Stimulated activated CD8-positive, alpha-beta memory T cell treated with anti-CD3 and anti-CD28 coated beads, Interleukin-7, amount 100 ng/mL, for 24 hours (primary cell): ENCODE results near the gene LAMB3.

ENCODE experiments used
- DNase-seq: peaks from one replicate; pipeline ENCODE4 v3.0.0-alpha.2; 2020; ENCODE audit warnings: low read depth

LAMB3 gene

DNA sequence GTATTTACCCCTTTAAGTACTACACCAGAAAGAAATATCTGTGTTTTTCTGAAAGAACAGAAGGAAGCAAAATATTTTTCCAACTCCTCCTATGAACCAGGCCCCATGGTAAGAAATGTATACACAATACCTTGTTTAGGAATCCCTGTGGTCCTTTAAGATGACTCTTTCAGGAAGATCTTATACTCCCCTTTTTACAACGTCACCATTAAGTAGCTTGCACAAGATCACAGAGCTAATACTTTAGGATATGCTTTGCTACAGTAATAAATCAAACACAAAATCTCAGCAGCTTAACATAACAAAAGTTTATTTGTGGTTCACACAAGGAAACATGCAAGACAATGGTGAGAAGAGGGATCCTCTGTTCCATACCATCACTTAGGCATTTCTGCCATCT, 8.8 kb upstream of the LAMB3 start:
- no peak for DNase-seq

DNA sequence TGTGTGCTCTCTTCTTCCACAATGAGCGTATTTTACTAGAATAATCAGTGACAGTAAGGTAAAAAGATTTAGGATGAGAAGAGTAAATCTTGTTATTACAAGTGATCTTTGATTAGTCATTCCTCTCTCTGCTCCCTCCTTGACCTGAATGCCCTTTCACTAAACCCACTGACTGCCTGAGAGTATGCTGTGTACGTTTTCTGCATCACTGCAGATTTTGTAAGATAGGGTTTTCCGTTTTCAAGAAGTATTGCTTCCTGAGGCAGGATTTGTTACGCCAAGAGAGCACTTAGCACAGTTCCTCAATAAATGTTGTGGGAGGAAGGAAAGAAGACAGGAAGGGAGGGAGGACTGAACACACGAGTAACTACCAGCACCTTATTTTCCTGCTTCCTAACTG, 7.7 kb upstream of the LAMB3 start:
- DNase-seq: no peak

DNA sequence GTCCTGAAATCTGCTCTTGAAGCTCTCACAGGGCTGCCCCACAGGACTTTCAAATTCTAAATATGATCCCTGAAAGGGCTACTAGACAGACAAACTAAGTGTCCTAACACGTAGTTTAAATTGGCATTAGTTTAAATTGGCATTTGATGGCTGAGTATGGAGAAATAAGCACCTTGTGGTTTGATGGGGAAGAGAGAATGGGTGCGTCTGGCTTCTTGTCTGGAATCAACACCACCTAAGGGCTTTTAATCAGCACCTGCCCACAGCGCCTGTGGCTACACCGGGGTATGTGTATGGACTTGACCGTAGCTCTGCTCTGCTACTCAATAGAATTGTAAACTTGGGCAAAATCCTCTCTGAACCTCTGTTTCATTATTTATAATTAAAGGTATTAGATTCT, 5.7 kb upstream of the LAMB3 start:
- no peak for DNase-seq

DNA sequence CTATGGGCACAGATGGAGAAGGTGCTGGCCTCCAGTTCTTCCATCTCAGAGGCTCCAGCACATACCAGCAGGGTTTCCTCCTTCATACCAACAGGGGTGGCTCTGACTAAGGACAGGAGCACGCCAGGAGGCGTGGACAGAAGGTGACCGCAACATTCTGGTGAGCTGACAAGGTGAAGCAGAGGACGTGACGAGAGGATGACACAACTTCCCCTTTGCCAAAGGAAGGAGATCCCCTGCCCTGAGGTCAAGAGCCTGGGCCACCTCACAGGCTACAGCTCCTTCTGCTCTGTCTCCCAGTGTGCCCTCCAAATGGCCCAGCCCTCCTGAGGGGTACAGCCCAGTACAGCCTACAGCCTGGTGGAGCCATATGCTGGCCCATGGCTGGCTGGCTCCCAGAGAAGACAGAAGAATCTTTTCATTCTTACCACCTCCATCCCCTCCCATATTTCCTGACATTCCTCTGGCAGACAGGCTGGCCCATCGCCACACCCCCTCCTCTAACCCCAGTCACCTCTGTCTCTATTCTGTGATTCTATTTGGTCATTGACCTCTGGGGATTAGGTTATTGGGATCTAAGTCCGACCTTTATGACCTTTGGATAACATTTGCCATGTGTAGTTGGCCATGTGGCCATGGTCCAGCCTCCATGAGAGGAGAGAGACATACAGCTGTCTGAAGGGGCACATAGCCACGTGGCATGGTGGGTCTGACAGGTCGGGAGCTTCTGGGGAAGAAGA, 5.1 kb upstream of the LAMB3 start:
- DNase-seq: no peak

DNA sequence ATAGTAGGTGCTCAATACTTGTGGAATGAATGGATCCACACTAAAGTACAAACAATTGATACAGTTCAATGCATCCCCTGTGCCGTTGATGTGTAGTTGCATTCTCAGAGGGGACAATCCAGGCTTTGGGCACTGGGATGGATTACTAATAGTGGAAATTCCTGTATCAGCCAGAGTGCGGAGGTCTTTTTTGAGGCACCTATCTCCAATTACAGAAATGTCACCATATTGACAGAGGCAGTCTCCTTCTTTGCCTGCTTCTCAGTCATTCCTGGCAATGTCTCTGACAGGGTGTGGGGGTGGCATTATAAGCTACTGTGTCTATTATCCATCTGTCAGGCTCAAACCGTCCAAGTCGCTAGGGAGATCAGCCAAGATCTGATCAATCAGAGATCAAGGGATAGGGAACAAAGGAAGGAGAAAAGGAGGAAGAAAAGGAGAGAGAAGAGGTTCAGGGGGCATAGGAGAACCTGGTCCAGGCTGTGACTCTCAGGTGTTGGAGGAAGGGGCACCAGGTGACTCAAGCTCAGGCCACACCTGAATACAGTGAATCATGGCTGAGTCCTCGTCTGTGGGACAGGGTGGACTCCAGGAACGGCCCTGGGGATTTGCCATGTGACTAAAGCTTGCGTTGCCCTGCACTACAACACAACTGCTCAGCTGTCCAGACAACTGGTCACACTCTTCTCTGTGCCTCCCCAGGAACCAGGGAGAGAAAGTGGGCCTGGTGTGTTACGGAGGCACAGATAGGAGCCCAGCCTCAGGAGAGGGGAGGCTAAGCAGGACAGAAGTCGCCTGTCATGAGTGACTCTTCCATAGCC, 3.4 kb upstream of the LAMB3 start:
- DNase-seq: no peak

DNA sequence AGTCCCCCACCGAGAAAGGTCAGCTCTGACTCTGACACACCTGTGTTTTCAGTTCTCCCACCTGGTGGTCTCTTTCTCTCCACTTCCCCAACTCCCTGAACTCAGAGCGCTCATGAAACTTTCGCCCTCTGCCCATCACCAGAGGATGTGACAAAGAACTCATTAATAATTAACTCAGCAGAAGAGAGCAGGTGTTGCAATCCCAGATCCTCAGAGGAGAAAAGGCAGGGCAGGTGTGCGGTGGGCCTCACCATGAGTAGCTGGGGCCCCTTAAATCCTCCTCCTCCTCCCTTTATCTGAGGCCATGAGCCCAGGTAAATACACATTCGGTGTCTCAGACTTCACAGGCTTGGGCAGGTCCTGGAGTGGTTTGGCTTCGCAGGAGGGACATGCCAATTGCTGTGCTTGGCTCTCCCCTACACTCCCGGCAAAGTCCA, 1.7 kb upstream of the LAMB3 start:
- DNase-seq: no peak

DNA sequence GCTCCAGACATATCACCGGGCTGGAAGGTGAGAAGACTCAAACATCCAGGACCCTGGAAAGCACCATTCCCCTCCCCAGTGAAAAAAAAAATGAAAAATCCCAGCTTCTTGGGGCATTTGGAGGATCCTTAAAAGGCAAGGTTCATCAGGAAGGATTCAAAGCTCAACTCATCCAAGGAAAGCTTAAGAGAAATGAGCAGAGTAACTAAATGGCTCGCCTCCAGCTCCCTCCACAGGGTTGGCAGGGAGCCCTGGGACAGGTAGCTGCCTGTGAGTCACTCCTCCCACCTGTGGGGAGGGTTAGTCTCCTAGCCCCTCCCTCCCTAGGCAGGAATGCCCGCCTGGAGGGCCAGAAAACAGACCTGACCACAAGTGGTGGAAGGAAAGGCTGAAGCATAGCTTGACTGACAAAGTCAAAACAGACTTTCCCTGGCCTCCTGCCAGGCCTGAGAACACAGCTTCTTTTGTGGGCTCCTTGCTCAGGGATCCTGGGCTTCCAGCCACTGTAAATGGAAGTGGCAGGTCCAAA, 712 bp upstream of the LAMB3 start:
- no peak for DNase-seq

DNA sequence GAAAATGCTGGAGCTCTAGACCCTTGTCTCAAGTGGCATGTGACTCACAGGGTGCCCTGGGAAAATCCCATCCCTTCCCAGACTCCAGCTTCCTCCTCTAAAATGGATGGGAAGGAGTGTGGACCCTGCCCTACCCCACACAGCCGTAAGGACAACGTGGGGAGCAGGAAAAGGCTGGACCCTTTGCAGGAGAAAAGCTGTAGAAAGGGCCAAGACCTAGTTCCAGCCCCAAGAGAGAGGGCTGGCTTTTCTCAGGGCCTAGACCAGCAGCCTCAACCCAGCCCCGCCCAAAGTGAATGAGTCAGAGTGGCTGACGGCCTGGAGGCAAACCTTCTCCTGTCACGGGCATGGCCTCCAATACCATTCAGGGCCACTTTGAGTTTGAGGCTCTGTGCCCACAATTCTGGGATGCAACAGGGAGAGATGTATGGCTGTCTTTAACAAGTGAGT, 1.1 kb downstream of the LAMB3 start:
- DNase-seq: no peak

DNA sequence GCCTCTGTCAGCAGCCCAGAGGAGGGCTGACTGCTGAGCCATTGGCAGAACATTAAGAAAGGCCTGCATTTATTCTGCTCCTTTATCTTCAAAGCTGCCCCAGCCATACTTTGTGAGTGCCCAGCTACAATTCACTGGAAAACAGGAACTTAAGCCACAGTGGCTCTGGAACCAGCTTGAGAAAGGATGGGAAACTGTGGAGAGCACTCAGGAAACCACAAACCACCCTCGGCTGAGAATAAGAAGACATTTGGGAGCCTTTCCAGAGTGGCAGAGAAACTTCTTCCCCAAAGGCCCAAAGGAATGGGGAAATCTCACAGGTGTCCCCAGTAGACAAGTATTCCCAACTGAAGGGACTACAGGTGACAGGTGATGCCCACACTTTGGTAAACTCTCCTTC, 1.8 kb downstream of the LAMB3 start:
- no peak for DNase-seq

DNA sequence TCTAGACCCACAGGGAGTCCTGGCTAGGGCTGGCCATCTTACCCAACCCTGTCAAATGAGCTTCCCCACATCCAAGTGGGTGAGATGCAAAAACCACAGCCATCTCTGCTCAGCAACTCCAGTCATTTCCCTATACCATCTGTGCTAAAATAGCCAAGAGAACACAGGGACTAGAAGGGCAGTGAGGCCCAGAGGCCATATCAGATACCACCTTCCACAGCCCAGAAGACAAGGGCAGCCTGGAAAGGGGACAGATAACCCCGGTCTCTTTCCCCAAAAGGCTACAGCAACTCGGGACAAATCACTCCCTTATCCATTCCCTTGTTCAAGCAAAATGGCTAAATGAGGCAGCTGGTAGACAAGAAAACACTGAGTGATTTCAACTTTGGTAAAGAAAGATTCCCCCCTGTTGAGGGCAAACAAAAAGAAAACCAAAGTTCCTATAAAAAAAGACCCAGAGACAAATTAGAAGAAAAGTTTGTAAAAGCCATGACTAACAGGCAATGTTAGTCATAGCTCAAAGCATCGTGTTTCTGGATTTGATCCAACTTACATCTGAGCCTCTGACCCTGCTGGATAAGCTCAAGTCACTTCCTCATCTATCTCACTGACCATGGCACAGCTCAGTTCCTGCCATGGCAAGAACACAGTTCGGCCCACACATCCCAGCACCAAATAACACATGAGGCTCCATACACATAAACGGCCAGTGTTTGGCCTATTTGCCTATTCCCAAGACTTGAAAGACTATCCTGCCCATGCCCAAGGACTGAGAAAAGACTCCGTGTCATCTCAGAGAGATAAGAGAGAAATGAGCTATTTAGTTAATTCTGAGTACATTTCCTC, 3.1 kb downstream of the LAMB3 start:
- no peak for DNase-seq

DNA sequence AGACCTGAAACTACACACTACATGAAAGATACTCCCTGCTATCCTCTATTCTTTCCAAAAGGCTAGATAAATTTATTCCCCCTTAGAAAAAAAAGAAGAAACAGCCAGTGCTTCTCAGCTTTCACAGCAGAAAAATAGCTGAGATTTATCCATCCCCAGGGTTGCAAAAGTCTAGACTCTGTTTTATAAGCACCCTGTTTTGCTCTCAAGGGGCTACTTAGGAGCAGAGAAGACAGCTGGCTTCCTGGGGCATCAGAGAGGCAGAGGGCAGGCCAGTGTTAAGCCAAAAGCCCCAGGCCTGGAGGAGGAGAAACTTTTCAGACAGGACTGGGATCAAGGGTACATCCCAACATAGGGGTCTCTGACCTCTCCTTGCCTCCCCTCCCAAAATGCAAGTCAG, 3.9 kb downstream of the LAMB3 start:
- DNase-seq: no peak

DNA sequence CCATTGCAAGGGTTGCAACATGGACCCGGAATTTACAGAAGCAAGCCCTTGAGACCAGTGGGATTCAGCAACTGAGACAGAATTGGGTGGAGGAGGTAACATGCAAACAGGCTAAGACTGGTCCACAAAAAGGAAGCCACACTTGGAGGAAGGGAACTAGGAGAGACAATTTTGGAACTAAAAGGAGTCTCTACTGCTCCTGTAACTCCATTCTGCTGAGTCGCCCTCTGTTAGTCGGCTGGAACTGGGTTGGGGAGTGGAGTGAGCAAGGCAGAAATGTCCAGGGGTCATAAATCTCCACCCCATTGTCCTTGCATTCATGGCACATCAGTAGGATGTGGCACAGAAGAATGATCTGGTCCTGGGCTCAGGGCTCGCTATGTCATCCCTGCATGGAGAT, 5.1 kb downstream of the LAMB3 start:
- DNase-seq: no peak

DNA sequence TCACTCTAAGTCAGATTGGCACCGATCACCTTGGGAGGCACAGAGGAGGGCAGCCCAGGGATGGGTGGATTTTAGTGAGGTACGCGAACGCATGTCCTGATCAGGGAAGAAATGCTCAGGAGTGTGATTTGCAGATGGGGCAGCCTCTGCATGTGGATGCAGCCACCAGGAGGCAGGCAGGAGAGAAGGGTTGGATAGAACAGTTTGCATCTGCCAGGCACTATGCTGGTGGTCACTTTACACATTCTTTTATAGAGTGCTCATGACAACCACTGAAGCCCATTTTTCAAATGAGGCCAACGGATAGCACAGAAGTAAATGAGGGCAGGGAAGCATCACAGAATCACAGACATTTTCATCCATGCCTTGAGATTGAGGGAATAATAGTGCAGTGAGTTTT, 5.7 kb downstream of the LAMB3 start:
- no peak for DNase-seq

DNA sequence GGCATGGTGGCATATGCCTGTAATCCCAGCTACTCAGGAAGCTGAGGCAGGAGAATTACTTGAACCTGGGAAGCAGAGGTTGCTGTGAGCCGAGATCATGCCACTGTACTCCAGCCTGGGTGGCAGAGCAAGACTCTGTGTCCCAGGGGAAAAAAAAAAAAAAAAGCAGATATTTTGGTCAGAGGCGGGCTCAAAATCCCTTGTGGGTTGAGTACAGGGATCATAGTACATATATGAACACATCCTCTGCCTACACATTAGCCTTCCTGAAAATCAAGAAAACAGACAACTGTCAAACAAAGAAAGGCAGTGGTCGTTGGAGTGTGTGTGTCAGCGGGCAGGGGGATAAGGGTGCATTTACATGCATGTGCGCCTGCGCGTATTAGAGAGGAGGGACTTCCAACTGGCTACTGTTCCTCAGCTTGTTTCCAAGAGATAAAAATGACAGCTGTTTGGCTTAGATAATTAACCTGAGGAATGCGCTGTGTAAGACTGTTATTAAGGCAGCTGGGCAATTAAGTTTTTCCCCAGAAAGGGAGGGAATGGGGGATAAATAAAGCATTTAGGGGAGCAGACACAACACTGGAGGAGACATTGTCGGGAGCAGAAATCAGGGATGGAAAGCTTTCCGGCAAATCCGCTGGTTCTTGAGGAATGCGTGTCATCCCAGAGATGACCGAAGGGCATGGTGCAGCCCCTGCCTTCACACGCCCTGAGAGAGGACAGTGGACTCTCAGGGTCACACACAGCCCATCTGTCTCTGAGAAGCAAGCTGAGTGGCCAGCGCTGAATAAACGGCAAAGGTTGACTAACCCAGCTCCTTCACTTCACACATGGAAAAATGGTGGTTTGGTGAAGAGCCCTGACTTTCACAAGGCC, 6.4 kb downstream of the LAMB3 start:
- no peak for DNase-seq

DNA sequence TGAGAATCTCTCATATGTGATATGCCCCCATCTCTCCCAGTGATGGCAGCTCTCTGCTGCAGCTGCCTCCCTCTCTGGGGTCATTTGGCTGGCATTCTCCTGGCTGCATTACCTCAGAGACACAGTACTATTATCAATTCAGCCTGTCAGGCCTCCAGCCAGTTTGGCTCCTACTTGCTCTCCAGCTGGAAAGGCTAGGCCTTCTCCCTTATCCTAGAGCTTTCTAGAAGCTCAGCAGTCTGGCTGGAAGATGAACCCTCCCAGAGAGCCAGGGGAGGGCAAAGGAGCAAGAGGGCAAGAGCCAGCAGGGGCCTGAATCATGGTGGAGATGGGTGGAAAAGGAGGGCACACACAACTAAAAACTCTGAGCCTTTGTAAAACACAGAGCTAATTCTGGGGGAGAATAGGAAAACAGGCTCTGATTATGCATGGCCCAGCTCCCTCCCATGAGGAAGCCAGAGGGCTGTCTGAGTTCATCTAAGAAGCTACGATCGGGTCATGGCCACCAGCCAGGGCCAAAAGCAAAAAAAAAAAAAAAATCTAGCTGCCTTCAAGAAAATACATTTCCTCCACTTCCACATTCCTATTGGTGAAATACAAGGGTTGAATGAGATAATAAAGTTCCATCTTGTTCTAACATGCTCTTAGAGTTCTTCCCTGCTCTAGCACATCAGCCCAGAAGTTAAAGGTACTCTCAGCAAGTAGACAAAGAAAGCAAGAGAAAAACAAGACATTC, 8.8 kb downstream of the LAMB3 start:
- no peak for DNase-seq

DNA sequence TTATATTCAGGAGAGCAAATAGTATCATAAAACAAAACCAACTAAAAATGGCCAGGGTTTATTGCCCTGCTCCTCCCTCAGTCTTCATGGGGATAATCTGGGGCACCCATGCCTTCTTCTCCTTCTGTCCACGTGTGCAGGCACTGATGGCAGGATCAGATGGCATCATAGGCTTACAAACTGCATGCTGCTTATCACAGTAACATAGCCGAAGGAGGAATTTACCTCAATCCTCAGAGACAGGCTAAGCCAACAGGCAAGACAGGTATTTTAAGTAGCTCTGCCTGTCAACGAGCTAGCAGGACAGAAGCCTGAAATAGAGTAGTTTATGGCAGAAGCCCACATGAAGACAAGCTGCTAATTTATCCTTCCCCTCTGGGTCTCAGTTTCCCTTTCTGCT, 9.4 kb downstream of the LAMB3 start:
- DNase-seq: no peak

DNA sequence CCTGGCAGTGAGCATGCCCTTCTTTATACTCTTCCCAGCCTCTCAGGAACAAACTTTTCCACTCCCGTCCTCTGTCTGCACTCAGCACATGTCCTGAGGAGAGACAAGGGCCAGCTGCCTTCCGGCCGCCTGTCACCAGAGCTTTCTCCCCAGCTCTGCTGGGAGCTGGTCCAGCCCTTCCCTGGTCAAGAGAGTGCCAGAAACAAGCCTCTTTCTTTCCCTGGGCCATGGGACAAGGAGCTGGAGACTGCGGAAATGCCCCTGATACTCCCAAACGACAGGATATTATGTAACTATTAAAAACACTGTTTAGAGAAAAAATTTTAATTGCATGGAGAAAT, 10.4 kb downstream of the LAMB3 start:
- no peak for DNase-seq

DNA sequence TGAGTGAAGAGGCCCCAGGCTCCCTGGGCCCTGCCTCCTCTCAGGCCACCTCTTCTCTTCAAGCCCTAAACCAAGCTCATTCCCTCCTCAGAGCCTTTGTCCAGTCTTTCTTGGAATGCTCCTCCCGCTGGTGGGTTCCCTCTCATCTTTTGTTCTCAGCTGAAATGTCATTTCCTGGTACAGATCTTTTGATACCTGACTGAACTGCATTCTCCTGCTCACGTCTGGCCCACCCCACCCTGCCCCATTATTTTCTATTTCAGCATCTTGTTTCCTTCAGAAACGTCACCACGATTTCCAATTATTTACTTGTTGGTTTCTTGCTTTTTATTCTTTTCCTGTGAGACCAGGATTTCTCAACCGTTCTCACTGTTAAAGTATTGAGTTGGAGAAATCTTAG, 16.4 kb downstream of the LAMB3 start:
- no peak for DNase-seq

DNA sequence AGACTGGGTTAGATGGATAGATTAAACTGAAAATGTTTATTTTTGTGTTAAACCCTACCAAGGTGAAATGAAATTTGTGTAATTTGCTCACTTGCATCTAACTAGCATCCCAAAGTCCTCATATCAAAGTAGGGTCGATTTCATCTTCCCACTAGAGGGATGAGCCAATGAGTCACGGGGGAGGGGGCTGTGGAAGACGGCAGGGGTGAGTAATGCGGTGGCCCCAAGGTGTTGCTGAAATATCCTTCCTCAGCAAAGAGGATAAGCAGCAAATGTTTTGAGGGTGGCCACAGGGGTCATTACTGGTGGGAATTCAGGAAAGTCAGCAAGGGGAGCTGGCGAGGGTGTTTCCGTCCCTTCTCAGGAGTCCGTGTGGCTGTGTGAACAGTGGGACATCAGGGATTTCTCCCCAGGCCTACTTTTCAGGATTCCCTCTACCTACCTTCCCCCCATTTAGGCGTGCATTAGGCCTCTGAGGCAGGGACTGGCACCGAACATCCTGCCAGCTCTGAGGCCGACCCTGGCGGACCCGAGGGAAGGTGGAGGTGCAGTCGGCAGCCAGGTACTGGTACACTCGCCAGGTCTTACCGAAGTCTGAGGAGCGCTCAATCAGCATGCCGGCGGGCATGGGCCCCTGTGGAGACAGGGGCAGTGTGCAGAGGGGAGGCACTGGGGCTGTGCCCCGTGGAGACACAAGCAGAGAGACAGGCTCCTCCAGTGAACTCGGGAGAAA, 18.1 kb downstream of the LAMB3 start:
- no peak for DNase-seq

DNA sequence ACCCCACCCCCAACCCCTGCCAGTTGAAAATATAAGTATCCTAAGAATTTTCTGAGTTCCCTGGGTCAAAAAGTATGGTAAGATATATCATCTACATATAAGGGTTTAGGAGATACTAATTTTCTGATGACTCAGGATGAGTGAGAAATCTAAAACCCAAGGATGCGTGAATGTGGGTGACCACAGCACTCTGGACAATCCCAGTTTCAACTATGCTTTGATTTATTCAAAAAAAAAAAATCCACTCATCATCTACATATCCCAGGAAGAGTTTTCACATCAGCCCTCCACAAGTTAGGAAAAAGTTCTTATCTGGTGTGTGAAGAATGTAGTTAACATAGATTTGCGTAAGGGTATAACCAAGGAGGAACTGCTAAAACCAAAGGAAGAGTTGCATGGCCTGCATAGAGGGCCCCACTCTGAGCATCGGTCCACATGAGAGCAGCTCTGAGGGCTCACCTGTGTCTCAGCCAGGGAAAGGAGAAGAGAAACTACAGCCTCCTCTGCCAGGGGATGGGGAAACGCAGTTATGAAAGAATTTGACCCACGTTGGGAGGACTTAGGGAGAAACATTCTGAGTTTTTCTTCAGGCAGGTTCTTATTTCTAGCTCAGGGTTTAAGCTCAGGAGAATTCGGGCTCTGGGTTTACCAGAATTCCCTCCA, 18.8 kb downstream of the LAMB3 start:
- DNase-seq: no peak
